ENCODE measurements around the gene FBRSL1.

Gene FBRSL1

GRCh38 chr12:132558861-132559623 lies 69.1 kb downstream of the FBRSL1 start:
- no peak for DNase-seq (ENCODE audit: low read depth)

- no peak for DNase-seq (ENCODE audit: low read depth)
These were observed 69.9 kb downstream of the FBRSL1 start for GRCh38 chr12:132559652-132560363.

GRCh38 chr12:132560364-132560613 lies 70.3 kb downstream of the FBRSL1 start:
- no peak for DNase-seq (ENCODE audit: low read depth)

- DNase-seq (ENCODE audit: low read depth) = peak; percentile 23
These were observed 70.9 kb downstream of the FBRSL1 start for GRCh38 chr12:132560614-132561426.
